ENCODE data around the gene SMYD3. TPM values are rescaled to one million over a fixed set of nuclear protein-coding genes. Genes with fewer than 3 reads are reported as not detected.

Gene SMYD3
- total and polyA plus RNA-seq, 8 donors = 20.4 to 35.1 (median 24.3) TPM

DNA sequence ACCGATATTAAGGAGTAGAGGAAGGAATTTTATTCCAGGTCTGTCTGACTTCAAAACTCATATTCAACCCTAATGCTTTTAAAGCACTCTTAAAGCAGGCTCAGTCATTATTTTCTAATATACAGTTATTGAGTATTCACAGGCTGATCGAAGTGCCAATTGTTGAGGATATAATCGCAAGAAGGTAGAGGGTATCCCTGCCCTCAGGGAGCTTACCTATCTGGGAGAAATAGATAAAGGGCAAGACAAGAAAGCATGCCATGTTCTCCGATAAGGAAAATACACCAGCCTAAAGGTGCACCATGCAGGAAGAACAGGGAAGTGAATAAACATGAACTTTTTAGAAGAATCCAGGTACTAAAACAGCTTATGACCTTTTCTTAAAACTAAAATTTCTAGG is 361.2 kb downstream of the SMYD3 start:
- no peak overlapping the region for H3K4me3 ChIP-seq
- ATAC-seq (no peak), DNase-seq (no peak)
- H3K27me3 ChIP-seq = no peaks in the 10 kb centered on the region
- intact Hi-C loops (cut with DNase I) = no loop called here
- H3K9me3 ChIP-seq = peaks cover 0 to 7% of the 10 kb centered on the region in 2 donors
- TF ChIP-seq, protein P1, sequence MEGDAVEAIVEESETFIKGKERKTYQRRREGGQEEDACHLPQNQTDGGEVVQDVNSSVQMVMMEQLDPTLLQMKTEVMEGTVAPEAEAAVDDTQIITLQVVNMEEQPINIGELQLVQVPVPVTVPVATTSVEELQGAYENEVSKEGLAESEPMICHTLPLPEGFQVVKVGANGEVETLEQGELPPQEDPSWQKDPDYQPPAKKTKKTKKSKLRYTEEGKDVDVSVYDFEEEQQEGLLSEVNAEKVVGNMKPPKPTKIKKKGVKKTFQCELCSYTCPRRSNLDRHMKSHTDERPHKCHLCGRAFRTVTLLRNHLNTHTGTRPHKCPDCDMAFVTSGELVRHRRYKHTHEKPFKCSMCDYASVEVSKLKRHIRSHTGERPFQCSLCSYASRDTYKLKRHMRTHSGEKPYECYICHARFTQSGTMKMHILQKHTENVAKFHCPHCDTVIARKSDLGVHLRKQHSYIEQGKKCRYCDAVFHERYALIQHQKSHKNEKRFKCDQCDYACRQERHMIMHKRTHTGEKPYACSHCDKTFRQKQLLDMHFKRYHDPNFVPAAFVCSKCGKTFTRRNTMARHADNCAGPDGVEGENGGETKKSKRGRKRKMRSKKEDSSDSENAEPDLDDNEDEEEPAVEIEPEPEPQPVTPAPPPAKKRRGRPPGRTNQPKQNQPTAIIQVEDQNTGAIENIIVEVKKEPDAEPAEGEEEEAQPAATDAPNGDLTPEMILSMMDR (IDR thresholded peaks at IDR 0.05) = no peak
- H3K27ac ChIP-seq = no peak overlapping the region
- H3K36me3 ChIP-seq = no peaks in the 10 kb centered on the region
- no peaks in the 10 kb centered on the region for H3K4me1 ChIP-seq

DNA sequence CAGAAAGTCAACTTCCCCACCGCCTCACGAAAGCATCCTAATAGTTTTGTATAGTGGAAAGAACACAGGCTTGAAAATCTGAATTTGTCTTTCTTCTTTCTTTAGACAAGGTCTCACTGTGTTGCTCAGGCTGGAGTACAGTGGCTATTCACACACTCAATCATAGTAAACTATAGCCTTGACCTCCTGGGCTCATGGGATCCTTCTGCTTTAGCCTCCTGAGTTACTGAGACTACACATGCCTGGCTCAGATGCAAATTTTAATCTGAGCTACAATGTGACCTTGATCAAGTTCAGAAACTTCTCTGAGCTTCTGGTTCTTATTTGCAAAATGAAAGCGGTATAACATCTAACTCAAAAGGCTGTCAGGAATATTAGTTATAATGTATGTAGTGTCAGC is 362.1 kb downstream of the SMYD3 start:
- Histone ChIP-seq H3K27me3 (no peaks in the 10 kb centered on the region), H3K4me3 (no peak overlapping the region), H3K4me1 (no peaks in the 10 kb centered on the region), H3K9me3 (peaks cover 0 to 7% of the 10 kb centered on the region in 2 donors), H3K27ac (no peak overlapping the region), H3K36me3 (no peaks in the 10 kb centered on the region)
- TF ChIP-seq, protein P1 (IDR thresholded peaks at IDR 0.05) = no peak
- no peak for DNase-seq
- intact Hi-C loops (cut with DNase I) = no loop called here
- ATAC-seq = no peak

DNA sequence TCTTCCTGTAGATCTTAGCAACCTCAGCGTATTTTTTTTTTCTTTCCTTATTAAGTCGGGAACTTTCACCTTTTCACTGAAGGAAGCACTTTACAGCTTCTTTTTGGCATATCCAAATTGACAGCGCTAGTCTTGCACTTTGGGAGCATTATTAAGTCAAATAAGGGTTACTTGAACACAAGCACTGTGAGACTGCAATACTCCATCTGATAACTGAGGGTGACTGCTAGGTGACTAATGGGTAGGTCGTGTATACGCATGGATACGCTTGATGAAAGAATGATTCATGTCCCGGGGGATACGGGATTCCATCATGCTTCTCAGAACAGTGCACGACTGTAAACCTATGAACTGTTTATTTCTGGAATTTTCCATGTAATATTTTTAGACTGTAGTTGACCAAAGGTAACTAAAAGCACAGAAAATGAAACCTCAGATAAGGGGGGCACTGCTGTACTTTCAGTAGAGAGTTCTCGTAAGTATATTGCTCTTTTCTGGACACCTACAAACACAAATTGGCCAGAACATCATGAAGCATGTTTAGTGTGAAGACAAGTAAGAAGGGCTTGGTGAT is 364.7 kb downstream of the SMYD3 start:
- no peaks in the 10 kb centered on the region for H3K9me3 ChIP-seq
- DNase-seq (no peak), ATAC-seq (no peak)
- H3K4me1 ChIP-seq = no peaks in the 10 kb centered on the region
- H3K27me3 ChIP-seq = no peaks in the 10 kb centered on the region
- intact Hi-C loops (cut with DNase I) = no loop called here
- H3K27ac ChIP-seq = no peak overlapping the region
- TF ChIP-seq, protein P1 (IDR thresholded peaks at IDR 0.05) = no peak
- H3K36me3 ChIP-seq = no peaks in the 10 kb centered on the region
- no peak overlapping the region for H3K4me3 ChIP-seq

DNA sequence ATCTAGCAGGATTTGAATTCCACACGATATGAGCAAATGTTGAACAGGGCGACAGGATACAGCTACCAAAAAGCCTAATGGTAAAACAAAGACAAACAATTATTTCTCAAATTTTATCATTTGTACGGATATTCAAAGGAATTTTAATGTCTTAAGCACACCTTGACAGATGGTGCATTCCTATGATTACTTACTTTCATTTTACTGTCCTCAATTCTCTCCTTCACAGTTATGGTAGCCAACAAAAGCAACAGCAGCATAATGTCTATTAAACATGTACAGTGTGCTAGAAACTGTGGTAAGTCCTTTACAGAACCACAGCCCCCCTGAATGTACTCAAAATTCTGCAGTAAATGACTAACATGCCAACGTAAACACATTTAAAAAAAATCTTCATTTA is 365.8 kb downstream of the SMYD3 start:
- intact Hi-C loops (cut with DNase I) = no loop called here
- H3K27ac ChIP-seq = no peak overlapping the region
- no peaks in the 10 kb centered on the region for H3K4me1 ChIP-seq
- no peak overlapping the region for H3K4me3 ChIP-seq
- TF ChIP-seq, protein P1 (IDR thresholded peaks at IDR 0.05) = no peak
- H3K9me3 ChIP-seq = no peaks in the 10 kb centered on the region
- H3K36me3 ChIP-seq = no peaks in the 10 kb centered on the region
- DNase-seq (no peak), ATAC-seq (no peak)
- no peaks in the 10 kb centered on the region for H3K27me3 ChIP-seq

DNA sequence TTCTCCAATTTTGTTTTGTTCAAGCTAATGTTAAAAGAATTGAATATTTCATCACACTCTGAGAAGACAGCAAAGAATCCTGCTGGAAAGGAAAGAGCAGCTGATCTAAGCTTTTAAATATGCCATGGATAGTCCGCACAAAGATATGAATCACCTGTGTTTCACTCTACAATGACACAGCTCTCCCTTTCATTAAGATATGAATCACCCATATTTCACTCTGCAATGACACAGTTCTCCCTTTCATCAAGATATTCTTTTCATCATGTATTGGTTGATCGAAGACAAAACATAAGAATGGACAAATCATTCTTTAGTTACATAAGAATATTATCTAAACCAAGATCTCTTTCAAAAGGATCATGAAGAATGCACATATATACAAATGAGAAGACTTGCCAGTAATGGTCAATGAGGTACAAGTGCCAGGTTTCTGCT is 367.3 kb downstream of the SMYD3 start:
- no peak overlapping the region for H3K4me3 ChIP-seq
- no peaks in the 10 kb centered on the region for H3K36me3 ChIP-seq
- H3K27ac ChIP-seq = no peak overlapping the region
- intact Hi-C loops (cut with DNase I) = no loop called here
- no peaks in the 10 kb centered on the region for H3K4me1 ChIP-seq
- DNase-seq (no peak), ATAC-seq (peak; percentile 45)
- no peaks in the 10 kb centered on the region for H3K9me3 ChIP-seq
- TF ChIP-seq, protein P1 (IDR thresholded peaks at IDR 0.05) = no peak
- H3K27me3 ChIP-seq = no peaks in the 10 kb centered on the region
